Measurements from ENCODE around the gene FAM240A. TPM values are rescaled to one million over a fixed set of nuclear protein-coding genes. Genes with fewer than 3 reads are reported as not detected.

FAM240A gene
- total RNA-seq = not detected
- not detected for total RNA-seq (2013)

DNA sequence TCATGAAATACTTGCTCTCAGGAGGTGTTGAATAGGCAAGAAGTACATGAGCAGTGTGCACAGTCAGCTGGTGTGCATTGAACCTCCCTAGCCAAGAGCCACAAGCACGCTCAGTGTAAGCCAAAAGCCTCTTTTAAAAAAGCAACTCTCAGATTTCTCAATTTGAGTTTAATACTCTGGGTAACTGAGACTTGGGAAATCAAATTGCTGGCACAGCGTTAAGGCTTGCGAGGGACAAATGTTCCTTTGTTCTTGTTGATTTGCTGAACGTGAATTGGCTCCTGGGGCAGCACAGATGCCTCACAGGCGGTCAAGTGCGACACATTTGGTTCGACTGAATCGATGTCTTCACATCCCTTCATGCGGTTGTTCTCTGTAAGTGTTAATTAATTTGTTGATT is at the start of gene FAM240A:
Gene FAM240A, plus strand, starts transcription at position 202 of the 400 bp plus-strand sequence. Its CDS starts 159 bp downstream, at position 361.
- Histone ChIP-seq H3K27me3 (ENCODE audit: control insufficient read depth, insufficient read depth, low read length) (no peaks in the 10 kb centered on the region), H3K4me3 (ENCODE audit: low read length) (no peak within 1 kb of the TSS), H3K4me1 (ENCODE audit: control insufficient read depth, insufficient read depth, low read length) (no peaks in the 10 kb centered on the region), H3K36me3 (ENCODE audit: control insufficient read depth, insufficient read depth, low read length) (no peaks in the 10 kb centered on the region), H3K27ac (ENCODE audit: low read length) (no peak within 1 kb of the TSS), H3K9me3 (ENCODE audit: control insufficient read depth, insufficient read depth, low read length) (no peaks in the 10 kb centered on the region)
- ATAC-seq (no peak), DNase-seq (no peak)
- intact Hi-C loops (cut with micrococcal nuclease) = no loop called here
- Mint-ChIP-seq H3K27ac (no peak within 1 kb of the TSS), H3K4me1 (no peaks in the 10 kb centered on the region), H3K36me3 (no peaks in the 10 kb centered on the region), H3K4me3 (no peak within 1 kb of the TSS), H3K27me3 (ENCODE audit: low read depth in 2 of 2) (peaks cover 24 to 33% of the 10 kb centered on the region in 2 donors), H3K9me3 (no peaks in the 10 kb centered on the region)
- TF ChIP-seq, protein P1, sequence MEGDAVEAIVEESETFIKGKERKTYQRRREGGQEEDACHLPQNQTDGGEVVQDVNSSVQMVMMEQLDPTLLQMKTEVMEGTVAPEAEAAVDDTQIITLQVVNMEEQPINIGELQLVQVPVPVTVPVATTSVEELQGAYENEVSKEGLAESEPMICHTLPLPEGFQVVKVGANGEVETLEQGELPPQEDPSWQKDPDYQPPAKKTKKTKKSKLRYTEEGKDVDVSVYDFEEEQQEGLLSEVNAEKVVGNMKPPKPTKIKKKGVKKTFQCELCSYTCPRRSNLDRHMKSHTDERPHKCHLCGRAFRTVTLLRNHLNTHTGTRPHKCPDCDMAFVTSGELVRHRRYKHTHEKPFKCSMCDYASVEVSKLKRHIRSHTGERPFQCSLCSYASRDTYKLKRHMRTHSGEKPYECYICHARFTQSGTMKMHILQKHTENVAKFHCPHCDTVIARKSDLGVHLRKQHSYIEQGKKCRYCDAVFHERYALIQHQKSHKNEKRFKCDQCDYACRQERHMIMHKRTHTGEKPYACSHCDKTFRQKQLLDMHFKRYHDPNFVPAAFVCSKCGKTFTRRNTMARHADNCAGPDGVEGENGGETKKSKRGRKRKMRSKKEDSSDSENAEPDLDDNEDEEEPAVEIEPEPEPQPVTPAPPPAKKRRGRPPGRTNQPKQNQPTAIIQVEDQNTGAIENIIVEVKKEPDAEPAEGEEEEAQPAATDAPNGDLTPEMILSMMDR (IDR thresholded peaks at IDR 0.05) = no peak
- 75% methylated on average over 9 of the region's 9 CpGs for WGBS (ENCODE audit: insufficient coverage)

DNA sequence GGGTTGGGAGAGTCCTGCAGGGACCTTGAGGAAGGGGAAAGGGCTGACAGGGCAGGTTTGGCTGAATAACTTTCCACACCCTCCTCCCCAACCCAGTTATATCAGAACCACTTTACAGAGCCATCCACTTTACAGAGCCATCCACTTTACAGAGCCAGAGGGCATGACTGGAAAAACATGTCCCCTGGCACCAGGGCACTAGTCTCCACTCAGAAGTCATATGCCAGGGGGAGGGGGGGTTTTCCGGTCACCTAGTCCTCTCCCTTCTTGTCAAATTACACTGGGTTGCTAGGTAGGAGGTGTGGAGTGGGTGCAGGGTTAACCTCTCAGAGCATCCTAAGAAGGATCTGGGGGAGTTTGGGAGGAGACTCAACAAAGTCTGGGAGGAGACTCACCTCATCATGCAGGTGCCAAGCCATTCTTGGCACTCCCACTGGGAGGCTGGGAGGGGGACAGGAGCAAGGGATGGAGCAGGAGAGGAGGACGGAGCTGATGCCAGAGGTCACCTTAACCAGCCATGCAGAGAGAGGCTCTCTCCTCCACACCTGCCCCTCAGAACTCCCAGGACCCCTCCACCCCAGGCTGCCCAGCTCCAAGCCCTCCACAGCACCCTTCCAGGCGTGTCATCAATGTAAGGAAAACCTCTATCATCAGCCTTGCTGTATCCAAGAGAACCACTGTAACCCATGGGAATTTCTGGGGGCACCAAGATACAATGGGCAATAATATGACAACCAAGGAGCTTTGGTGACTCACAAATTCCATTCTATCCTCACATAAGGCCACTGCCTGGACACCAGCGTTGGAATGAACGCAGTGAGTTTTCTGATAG is 47.9 kb upstream of the FAM240A start:
- Mint-ChIP-seq H3K36me3 (no peaks in the 10 kb centered on the region), H3K4me3 (no peak overlapping the region), H3K4me1 (peaks cover 5 to 7% of the 10 kb centered on the region in 2 donors), H3K27me3 (ENCODE audit: low read depth in 2 of 2) (peaks cover 46 to 59% of the 10 kb centered on the region in 2 donors), H3K27ac (no peak overlapping the region), H3K9me3 (no peaks in the 10 kb centered on the region)
- TF ChIP-seq, protein P1 (IDR thresholded peaks at IDR 0.05) = no peak
- intact Hi-C loops (cut with micrococcal nuclease) = no loop called here
- 97% methylated on average over 4 of the region's 5 CpGs for WGBS (ENCODE audit: insufficient coverage)
- no peak for DNase-seq
- no peak for ATAC-seq
- H3K36me3 ChIP-seq (ENCODE audit: control insufficient read depth, insufficient read depth, low read length) = no peaks in the 10 kb centered on the region
- no peaks in the 10 kb centered on the region for H3K9me3 ChIP-seq (ENCODE audit: control insufficient read depth, insufficient read depth, low read length)
- H3K27ac ChIP-seq (ENCODE audit: low read length) = no peak overlapping the region
- peaks cover 20% of the 10 kb centered on the region for H3K27me3 ChIP-seq (ENCODE audit: control insufficient read depth, insufficient read depth, low read length)
- H3K4me1 ChIP-seq (ENCODE audit: control insufficient read depth, insufficient read depth, low read length) = peaks cover 10% of the 10 kb centered on the region
- no peak overlapping the region for H3K4me3 ChIP-seq (ENCODE audit: low read length)

DNA sequence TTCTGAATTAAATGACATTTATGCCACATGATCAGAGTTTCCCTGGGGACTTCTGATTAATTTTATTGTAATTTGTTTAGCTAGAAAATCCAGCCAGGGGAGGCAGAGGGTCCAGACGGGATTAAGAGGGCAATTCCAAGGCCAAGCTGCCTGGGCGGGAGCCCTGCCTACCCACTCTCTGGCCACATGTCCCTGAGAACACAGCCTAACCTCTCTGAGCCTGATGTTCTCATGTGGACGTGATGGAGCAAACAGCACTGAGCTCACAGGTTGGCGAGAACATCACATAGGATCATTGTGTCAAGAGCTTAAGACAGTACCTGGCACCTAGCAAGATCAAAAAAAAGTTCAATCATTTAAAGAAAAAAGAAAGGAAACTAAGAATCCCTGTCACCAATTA is 47.2 kb upstream of the FAM240A start:
- no peak overlapping the region for H3K27ac Mint-ChIP-seq
- H3K9me3 ChIP-seq (ENCODE audit: control insufficient read depth, insufficient read depth, low read length) = no peaks in the 10 kb centered on the region
- peaks cover 5 to 7% of the 10 kb centered on the region in 2 donors for H3K4me1 Mint-ChIP-seq
- peak overlapping the region; percentile 55 for H3K4me3 Mint-ChIP-seq
- TF ChIP-seq, protein P1 (IDR thresholded peaks at IDR 0.05) = no peak
- no peak for ATAC-seq
- H3K36me3 Mint-ChIP-seq = no peaks in the 10 kb centered on the region
- H3K9me3 Mint-ChIP-seq = no peaks in the 10 kb centered on the region
- no peak for DNase-seq
- H3K27ac ChIP-seq (ENCODE audit: low read length) = no peak overlapping the region
- H3K27me3 Mint-ChIP-seq (ENCODE audit: low read depth in 2 of 2) = peaks cover 50 to 53% of the 10 kb centered on the region in 2 donors
- peaks cover 20% of the 10 kb centered on the region for H3K27me3 ChIP-seq (ENCODE audit: control insufficient read depth, insufficient read depth, low read length)
- H3K36me3 ChIP-seq (ENCODE audit: control insufficient read depth, insufficient read depth, low read length) = no peaks in the 10 kb centered on the region
- no peak overlapping the region for H3K4me3 ChIP-seq (ENCODE audit: low read length)
- peaks cover 10% of the 10 kb centered on the region for H3K4me1 ChIP-seq (ENCODE audit: control insufficient read depth, insufficient read depth, low read length)
- intact Hi-C loops (cut with micrococcal nuclease) = no loop called here
- 88% methylated on average over 4 of the region's 4 CpGs for WGBS (ENCODE audit: insufficient coverage)

All from natural killer cell (primary cell).